Osteoblast (primary cell): Measurements from ENCODE around the gene MYRFL. TPM values are rescaled to one million over a fixed set of nuclear protein-coding genes. Genes with fewer than 3 reads are reported as not detected.

Experiments used
- DNase-seq: peaks from one replicate; pipeline ENCODE4 v3.0.0; 2011; ENCODE audit warnings: low spot score, mixed read lengths; ENCODE audit not compliant: insufficient read length; ENCODE audit errors: missing footprints
- H2AFZ ChIP-seq: 2 replicates; pipeline ENCODE4 v1.6.0; 2011; ENCODE audit warnings: mild to moderate bottlenecking, low read length
- H3K27ac ChIP-seq: 2 replicates; pipeline ENCODE4 v1.5.1; 2011; ENCODE audit warnings: mild to moderate bottlenecking, low read depth, low read length, moderate library complexity
- H3K27me3 ChIP-seq: 2 replicates; pipeline ENCODE4 v1.6.0; 2012; ENCODE audit warnings: mild to moderate bottlenecking, control low read depth, inconsistent platforms, low read length, moderate library complexity; ENCODE audit not compliant: insufficient read depth
- H3K36me3 ChIP-seq: 2 replicates; pipeline ENCODE4 v1.5.1; 2011; ENCODE audit warnings: mild to moderate bottlenecking, low read length, control low read depth, moderate library complexity; ENCODE audit not compliant: insufficient read depth
- H3K4me1 ChIP-seq: 2 replicates; pipeline ENCODE4 v1.5.1; 2011; ENCODE audit warnings: mild to moderate bottlenecking, low read length, control low read depth, moderate library complexity; ENCODE audit not compliant: insufficient read depth
- H3K4me2 ChIP-seq: 2 replicates; pipeline ENCODE4 v1.6.0; 2011; ENCODE audit warnings: mild to moderate bottlenecking, low read length; ENCODE audit not compliant: insufficient read depth
- H3K4me3 ChIP-seq: fragments of 200-600 bp; sonication (generic); 3 replicates; pipeline ENCODE4 v1.5.1; 2012; ENCODE audit warnings: mild to moderate bottlenecking, low read length, inconsistent platforms; ENCODE audit not compliant: insufficient read depth
- H3K79me2 ChIP-seq: 2 replicates; pipeline ENCODE4 v1.6.0; 2012; ENCODE audit warnings: mild to moderate bottlenecking, low read length, control low read depth, inconsistent platforms; ENCODE audit not compliant: insufficient read depth
- H3K9me3 ChIP-seq: 2 replicates; pipeline ENCODE4 v1.5.1; 2011; ENCODE audit warnings: low read depth, low read length, control low read depth
- H4K20me1 ChIP-seq: 2 replicates; pipeline ENCODE4 v1.6.0; 2012; ENCODE audit warnings: mild to moderate bottlenecking, low read length, control low read depth; ENCODE audit not compliant: insufficient read depth
- CTCF ChIP-seq: IDR thresholded peaks from 2 replicates; pipeline ENCODE4 v1.5.1; 2011; ENCODE audit warnings: mild to moderate bottlenecking, low read depth, low read length, moderate library complexity; ENCODE audit errors: extremely low read depth
- total RNA-seq: library from RNA; depleted of rRNA; stranded (reverse); fragments of >200 nt; gene quantifications from 2 replicates; pipeline ENCODE4 v1.2.3, GENCODE V29; 2012

The MYRFL gene
- total RNA-seq, 1 donor: not detected

DNA sequence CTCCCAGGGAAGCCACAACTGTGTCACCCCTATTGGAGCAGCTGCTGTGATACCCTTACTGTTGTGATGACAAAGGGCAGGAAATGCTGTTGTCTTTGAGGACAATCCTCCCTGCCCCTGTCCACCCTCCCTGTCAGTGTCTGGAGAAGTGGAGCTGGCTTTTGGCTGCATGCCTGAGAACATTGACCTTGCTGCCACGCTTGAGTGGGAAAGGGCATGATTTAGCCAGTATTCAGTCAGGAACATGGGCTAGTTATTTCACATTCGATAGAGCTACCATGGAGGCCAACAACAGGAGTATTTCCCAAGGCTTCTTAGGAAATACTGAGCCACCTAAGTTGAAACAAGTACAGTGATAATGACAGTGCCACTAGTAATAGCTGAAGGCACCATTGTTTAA, 59.4 kb downstream of the MYRFL start:
- no peaks in the 10 kb centered on the region for H3K4me1 ChIP-seq
- H3K4me3 ChIP-seq: no peak overlapping the region
- no peak for DNase-seq
- TF ChIP-seq CTCF: no peak
- H3K79me2 ChIP-seq: no peaks in the 10 kb centered on the region
- no peak overlapping the region for H3K4me2 ChIP-seq
- H3K9me3 ChIP-seq: no peaks in the 10 kb centered on the region
- no peak overlapping the region for H2AFZ ChIP-seq
- no peak overlapping the region for H3K27ac ChIP-seq
- H3K27me3 ChIP-seq: no peaks in the 10 kb centered on the region
- H3K36me3 ChIP-seq: no peaks in the 10 kb centered on the region
- no peaks in the 10 kb centered on the region for H4K20me1 ChIP-seq

GRCh38 chr12:69885658-69886057, 60.6 kb downstream of the MYRFL start:
- Histone ChIP-seq H2AFZ (no peak overlapping the region), H3K9me3 (no peaks in the 10 kb centered on the region), H3K79me2 (no peaks in the 10 kb centered on the region), H3K4me3 (no peak overlapping the region), H3K27ac (no peak overlapping the region), H3K27me3 (no peaks in the 10 kb centered on the region), H3K36me3 (no peaks in the 10 kb centered on the region), H3K4me1 (no peaks in the 10 kb centered on the region), H4K20me1 (no peaks in the 10 kb centered on the region), H3K4me2 (no peak overlapping the region)
- TF ChIP-seq CTCF: no peak
- DNase-seq: no peak

DNA sequence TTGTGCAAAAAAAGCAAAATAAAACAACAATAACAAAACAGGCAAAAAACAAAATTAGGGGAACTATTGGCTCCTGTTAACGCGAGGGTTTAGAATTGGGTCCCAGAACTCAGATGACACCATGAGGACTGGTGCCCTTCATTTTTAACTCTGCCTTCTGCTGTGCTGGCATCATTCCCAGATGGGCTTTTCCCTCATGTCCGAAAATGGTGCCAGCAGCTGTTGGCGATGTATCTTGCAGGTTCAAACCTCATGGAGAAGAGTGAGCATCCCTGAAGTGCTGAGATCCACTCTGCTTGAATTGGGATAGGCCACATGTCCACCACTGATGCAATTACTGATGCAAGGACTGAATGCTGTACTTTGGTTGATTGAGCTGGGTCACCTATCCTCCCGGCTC, 61.1 kb downstream of the MYRFL start:
- TF ChIP-seq CTCF: no peak
- no peaks in the 10 kb centered on the region for H3K4me1 ChIP-seq

GRCh38 chr12:69886715-69887114, 61.7 kb downstream of the MYRFL start:
- no peak overlapping the region for H3K27ac ChIP-seq
- no peaks in the 10 kb centered on the region for H3K4me1 ChIP-seq
- no peak for DNase-seq
- no peak overlapping the region for H3K4me3 ChIP-seq
- no peaks in the 10 kb centered on the region for H3K79me2 ChIP-seq
- H4K20me1 ChIP-seq: no peaks in the 10 kb centered on the region
- no peak for TF ChIP-seq CTCF
- H3K9me3 ChIP-seq: no peaks in the 10 kb centered on the region
- no peak overlapping the region for H3K4me2 ChIP-seq
- H2AFZ ChIP-seq: no peak overlapping the region
- no peaks in the 10 kb centered on the region for H3K27me3 ChIP-seq
- no peaks in the 10 kb centered on the region for H3K36me3 ChIP-seq

More for the DNA sequence above, 61.1 kb downstream of the MYRFL start:
- H2AFZ ChIP-seq: no peak overlapping the region
- DNase-seq: no peak
- no peak overlapping the region for H3K4me2 ChIP-seq
- H3K27me3 ChIP-seq: no peaks in the 10 kb centered on the region
- H3K4me3 ChIP-seq: no peak overlapping the region
- H3K27ac ChIP-seq: no peak overlapping the region
- no peaks in the 10 kb centered on the region for H3K9me3 ChIP-seq
- no peaks in the 10 kb centered on the region for H3K36me3 ChIP-seq
- no peaks in the 10 kb centered on the region for H3K79me2 ChIP-seq
- no peaks in the 10 kb centered on the region for H4K20me1 ChIP-seq
